LNCAP (cell line): ENCODE results near the gene PGAP2.

Experiments
- TF ChIP-seq, protein P1 (sequence below): fragments of 450-650 bp; IDR thresholded peaks from 2 replicates; pipeline ENCODE4 v1.5.1; 2017; ENCODE audit warnings: mild to moderate bottlenecking

The PGAP2 gene

DNA sequence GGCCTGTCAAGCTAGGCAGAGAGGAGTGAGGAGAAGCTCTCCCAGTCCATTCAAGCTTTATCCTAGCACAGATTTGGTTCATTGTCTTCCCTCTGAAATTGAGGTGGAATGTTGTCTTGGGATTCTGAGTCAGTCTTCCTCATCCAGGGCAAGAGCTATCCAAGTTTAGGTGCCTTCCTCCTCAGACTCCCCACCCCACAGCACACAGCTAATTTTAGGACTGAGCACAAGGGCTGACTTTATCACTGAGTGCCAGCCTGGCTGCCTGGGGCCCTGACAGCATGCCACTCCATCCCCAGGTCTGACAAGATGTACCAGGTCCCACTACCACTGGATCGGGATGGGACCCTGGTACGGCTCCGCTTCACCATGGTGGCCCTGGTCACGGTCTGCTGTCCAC lies 2.6 kb downstream of the PGAP2 start:
- TF ChIP-seq, protein P1, sequence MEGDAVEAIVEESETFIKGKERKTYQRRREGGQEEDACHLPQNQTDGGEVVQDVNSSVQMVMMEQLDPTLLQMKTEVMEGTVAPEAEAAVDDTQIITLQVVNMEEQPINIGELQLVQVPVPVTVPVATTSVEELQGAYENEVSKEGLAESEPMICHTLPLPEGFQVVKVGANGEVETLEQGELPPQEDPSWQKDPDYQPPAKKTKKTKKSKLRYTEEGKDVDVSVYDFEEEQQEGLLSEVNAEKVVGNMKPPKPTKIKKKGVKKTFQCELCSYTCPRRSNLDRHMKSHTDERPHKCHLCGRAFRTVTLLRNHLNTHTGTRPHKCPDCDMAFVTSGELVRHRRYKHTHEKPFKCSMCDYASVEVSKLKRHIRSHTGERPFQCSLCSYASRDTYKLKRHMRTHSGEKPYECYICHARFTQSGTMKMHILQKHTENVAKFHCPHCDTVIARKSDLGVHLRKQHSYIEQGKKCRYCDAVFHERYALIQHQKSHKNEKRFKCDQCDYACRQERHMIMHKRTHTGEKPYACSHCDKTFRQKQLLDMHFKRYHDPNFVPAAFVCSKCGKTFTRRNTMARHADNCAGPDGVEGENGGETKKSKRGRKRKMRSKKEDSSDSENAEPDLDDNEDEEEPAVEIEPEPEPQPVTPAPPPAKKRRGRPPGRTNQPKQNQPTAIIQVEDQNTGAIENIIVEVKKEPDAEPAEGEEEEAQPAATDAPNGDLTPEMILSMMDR = no peak

DNA sequence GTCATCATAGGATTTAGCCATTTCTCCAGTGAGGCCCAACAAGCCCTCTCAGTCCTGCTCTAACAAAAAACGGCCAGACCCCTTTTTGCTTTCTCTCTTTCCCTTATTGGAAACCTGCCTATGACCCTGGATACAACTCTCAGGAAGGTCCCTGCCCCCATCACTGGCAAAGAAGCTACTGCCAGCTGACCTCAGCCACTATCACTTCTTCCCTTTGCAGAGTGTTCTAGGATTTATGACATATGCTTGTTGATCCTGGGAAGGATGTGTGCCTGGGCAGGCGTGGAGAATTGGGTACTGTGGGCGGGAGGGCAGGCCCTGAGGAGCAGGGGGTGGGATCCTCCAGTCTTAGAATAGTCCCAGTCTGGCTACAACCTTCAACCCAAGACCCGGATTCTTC lies 7.5 kb downstream of the PGAP2 start:
- TF ChIP-seq, protein P1 = no peak

DNA sequence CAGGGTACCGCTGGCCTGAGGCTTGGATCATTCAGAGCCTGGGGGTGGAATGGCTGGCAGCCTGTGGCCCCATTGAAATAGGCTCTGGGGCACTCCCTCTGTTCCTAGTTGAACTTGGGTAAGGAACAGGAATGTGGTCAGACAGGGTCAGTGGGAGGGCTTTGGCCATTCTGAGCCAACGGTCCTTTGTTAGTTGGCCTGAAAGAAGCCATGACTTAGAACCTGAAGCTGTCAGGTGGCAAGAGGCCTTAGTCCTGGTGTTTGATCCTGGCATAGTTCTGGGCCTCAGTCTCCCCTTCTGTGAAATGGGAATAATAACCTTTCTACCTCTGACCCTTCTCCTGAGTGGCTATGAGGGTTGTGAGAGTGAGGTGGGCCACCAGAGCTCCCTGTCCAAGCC lies 8.3 kb downstream of the PGAP2 start:
- TF ChIP-seq, protein P1 = no peak

DNA sequence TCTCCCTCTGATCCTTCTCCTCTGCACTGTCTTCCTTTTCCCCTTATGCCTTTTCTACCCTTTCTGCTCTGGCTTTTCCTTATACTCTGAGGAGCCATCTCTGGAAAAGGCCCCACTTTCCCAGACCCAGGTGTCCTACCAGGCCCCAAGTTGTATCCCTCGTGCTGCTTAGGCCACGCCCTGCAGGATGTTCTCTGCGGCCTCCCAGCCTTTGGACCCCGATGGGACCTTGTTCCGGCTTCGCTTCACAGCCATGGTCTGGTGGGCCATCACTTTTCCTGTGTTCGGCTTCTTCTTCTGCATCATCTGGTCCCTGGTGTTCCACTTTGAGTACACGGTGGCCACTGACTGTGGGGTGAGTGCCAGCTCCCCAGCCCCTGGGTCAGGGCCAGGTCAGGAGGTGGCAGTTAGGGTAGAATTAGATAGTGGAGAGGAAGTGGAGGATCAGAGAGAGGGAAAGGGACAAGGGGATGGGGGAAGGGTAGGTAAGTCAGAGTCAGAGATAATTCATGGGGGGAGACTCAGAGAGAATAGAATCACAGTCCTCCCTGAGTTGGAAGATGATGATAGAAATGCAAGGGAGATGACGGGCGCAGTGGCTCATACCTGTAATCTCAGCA lies 8.9 kb downstream of the PGAP2 start:
- TF ChIP-seq, protein P1 = no peak

DNA sequence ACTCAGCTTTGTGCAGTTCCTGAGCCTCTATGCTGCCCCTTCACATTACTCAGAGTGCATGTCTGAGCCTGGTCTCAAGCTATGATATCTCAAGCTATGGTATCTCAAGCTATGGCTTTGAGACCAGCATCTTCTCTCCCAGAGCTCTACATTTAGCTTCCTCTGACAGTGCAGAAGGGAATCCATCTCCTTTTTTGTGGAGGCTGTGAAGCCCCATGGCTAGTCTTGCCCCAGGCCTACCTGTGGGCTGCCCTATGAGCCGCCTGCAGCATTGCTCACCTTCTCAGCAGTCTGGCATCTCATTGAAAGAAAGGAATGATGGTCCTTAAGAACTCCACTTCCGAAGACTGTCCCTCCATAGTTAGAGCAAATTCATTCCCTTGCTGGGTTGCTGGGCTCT lies 12.6 kb downstream of the PGAP2 start:
- TF ChIP-seq, protein P1 = no peak

DNA sequence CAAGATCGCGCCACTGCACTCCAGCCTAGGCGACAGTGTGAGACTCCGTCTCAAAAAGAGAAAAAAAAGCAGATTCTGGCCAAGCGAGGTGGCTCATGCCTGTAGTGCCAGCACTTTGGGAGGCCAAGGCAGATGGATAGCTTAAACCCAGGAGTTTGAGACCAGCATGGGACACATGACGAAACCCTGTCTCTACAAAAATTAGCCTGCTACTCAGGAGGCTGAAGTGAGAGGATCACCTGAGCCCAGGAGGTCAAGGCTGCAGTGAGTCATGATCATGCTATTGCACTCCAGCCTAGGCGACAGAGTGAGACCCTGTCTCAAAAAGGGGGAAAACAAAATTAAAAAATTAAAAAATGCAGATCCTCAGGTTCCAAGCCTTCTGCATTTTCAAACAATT lies 14.0 kb downstream of the PGAP2 start:
- TF ChIP-seq, protein P1 = no peak

DNA sequence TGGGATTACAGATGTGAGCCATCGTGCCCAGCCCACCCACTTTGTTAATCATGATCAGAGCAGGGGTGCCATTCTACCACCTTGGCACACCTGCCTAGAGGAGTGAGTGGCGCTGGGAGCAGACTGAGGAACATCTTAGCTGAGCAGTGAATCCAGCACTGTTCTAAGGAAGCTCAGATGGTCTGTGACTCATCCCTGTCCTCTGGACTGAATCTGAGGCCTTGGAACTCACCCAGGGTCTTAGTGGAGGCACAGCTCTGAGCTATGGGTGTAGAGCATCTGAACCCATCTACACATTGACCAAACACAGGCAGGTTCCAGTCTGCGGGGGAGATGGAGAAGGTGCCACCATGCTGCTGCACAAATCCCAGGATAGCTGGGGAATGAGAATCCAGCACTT lies 14.9 kb downstream of the PGAP2 start:
- TF ChIP-seq, protein P1 = no peak
